HG02588 (cell line): Measurements from ENCODE around the gene FNDC11.
"Not testable (repeated sequence)": the region's sequence is repeated elsewhere in the genome, so short reads cannot be mapped to it uniquely, and the experiment has no call there.

ENCODE experiments used
- ATAC-seq: cut with Tn5 transposase; IDR thresholded peaks from one replicate; pipeline ENCODE4 v1.9.1; 2021; ENCODE audit warnings: mild to moderate bottlenecking, moderate library complexity; ENCODE audit not compliant: unreplicated experiment

The FNDC11 gene

DNA sequence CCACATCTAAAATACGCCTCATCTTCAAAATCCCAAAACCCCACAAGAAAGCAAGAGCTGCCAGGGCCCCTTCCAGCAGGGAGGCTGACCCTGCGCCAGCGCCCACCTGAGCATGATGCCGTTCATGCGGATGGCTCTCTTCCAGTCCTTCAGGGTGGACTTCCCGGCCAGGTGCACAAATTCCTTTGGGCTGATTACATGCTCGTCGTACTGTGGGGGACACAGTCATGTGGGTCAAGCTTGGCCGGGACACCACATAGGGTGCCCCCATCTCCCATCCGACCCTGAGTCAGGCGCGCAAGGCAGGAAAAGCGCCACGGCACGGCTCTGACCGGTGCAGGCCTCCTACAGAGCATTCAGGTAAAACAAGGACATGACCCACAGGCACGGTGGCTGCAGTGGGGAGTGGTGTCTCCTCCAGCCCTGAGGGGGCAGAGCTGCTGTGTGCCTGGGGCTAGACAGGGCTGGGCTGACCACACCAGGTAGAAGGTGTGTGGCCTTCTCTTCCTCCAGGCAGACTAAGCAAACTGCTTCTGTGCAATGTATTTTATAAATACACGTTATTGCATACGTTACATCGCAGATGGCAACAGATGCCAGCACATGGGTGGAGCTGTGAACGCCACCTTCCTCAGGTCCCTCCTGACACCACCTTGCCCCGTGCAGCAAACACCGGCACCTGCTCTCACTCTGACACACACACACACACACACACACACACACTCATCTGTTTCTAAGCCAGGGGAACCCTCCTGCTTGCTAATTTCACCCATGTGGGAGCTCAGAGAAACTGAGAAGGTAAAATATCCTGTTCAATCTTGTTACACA lies 43.9 kb downstream of the FNDC11 start:
- ATAC-seq: no peak

- ATAC-seq: no peak
Measured at GRCh38 chr20:63598479-63599395, 44.8 kb downstream of the FNDC11 start.

DNA sequence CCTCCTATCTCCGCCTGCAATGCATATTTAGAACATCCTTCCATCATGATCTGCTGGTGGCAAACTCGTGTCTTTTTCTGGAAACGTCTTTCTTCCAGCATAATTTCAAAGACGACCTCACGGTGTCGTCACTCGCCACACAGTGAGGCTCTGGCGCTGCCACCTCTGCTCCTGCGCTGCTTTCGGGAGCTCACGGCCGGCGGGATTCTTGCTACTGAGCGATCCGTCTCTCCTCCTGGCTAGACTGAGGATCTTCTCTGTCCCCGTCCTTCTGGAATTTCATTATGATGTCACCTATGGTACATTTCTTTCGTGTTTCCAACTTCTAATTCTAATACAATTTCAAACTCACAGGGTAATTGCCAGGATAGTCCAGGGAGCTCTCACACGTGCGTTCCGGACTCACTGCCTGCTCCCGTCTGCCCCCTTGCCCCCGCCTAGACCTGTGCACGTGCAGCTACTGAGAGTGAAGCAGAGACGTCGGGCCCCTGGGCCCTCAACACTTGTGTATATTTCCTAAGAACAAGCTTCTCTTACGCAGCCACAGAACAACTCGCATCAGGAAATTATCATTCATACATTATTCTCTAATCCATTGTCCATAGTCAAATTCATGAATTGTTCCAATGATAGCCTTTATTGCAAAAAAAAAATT lies 45.6 kb downstream of the FNDC11 start:
- ATAC-seq: no peak

- not testable (repeated sequence) for ATAC-seq
Measured at GRCh38 chr20:63601679-63602078, 47.7 kb downstream of the FNDC11 start.

DNA sequence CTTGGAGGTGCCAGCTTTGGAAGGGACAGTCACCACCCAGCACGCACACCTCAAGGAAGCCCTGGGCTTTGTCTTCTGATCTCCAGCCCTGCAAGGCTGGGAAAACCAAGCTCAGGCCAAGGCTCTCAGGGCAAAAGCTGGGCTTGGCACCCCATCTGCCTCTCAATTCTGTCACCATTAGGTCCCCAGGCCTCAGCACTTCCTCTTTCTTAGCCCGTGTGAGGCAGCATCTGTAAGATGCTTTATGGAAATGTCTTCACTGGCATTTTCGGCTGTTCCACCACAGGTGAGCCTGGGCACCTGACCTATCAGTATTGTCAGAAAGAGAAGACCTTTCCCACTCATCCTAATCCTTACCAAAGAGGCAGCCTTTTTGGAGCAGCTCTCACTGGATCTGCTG lies 48.4 kb downstream of the FNDC11 start:
- no peak for ATAC-seq
